ENCODE data around the gene NF1.

- TF ChIP-seq, protein P1, sequence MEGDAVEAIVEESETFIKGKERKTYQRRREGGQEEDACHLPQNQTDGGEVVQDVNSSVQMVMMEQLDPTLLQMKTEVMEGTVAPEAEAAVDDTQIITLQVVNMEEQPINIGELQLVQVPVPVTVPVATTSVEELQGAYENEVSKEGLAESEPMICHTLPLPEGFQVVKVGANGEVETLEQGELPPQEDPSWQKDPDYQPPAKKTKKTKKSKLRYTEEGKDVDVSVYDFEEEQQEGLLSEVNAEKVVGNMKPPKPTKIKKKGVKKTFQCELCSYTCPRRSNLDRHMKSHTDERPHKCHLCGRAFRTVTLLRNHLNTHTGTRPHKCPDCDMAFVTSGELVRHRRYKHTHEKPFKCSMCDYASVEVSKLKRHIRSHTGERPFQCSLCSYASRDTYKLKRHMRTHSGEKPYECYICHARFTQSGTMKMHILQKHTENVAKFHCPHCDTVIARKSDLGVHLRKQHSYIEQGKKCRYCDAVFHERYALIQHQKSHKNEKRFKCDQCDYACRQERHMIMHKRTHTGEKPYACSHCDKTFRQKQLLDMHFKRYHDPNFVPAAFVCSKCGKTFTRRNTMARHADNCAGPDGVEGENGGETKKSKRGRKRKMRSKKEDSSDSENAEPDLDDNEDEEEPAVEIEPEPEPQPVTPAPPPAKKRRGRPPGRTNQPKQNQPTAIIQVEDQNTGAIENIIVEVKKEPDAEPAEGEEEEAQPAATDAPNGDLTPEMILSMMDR (IDR thresholded peaks at IDR 0.05): no peak
- TF ChIP-seq POLR2A (IDR thresholded peaks at IDR 0.05): no peak
These were observed 33.8 kb upstream of the NF1 start for GRCh38 chr17:31060791-31061550.

All from Peyer's patch (tissue), 4 donors.